ENCODE measurements around the gene FBXO38.

GRCh38 chr5:148477429-148477828 is 93.7 kb downstream of the FBXO38 start:
- TF ChIP-seq CTCF (IDR thresholded peaks at IDR 0.05) (no peak), POLR2A (IDR thresholded peaks at IDR 0.05) (no peak)

Data from breast epithelium (tissue), 3 donors.